DMS 273 (cell line): ENCODE measurements around the gene HOXB7.

Experiments used
- DNase-seq: peaks from one replicate; lab custom pipeline; 2025; ENCODE audit not compliant: unreplicated experiment; lab: John Stamatoyannopoulos, UW

Gene HOXB7

DNA sequence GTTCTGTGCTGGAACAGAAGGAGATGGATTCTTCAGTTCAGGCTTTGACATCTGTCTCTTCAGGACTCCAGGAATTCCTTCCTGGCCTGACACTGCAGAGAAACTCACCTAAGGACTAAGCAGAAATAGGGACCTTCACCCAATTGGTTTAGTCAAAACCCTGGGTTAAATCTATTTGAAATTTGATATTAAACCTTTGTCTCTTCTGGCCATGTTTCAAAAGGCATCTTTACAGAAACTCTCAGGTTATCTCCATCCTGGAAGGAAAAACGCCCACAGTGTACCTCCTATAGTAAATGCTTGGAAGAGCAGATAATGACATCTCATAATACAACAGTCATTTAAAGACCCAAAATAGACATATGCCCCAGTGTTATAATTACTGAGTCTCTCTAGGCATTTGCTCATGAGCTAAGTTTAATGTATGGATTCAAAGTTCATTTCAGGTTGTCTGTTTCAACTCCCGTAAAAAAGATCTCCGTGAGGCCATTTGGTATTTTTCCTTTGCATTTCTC, 27.1 kb downstream of the HOXB7 start:
- no peak for DNase-seq

DNA sequence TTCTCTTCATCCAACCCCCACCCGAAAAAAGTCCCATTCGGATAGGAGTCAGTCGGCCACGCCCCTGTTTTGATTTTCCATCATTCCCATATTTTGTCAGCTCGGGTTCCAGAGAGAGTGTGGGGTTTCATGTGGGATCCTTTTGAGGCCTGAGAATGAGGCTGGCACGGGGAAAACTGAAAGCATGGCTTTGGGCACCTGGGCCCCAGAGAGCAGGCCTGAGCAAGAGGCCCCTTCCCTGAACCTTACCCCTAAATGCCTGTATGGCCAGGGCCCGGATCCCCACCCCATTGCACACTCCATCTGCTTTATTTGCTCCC, 28.1 kb downstream of the HOXB7 start:
- no peak for DNase-seq

- no peak for DNase-seq
Observed at GRCh38 chr17:48579760-48580554, 30.9 kb downstream of the HOXB7 start.

DNA sequence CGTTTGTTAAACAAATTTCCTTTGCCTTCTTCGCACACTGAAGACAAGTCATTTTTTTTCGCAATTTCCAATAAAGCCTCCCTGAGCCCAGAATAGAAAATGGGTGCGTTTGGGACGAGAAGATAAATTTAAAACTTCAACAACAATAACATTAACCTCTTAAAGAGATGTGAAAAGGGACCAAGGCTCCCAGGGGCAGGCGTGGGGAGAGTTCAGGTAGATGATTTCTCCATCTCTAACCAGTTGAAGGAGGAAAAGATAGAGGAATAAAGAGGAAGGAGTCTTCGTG, 31.4 kb downstream of the HOXB7 start:
- no peak for DNase-seq

DNA sequence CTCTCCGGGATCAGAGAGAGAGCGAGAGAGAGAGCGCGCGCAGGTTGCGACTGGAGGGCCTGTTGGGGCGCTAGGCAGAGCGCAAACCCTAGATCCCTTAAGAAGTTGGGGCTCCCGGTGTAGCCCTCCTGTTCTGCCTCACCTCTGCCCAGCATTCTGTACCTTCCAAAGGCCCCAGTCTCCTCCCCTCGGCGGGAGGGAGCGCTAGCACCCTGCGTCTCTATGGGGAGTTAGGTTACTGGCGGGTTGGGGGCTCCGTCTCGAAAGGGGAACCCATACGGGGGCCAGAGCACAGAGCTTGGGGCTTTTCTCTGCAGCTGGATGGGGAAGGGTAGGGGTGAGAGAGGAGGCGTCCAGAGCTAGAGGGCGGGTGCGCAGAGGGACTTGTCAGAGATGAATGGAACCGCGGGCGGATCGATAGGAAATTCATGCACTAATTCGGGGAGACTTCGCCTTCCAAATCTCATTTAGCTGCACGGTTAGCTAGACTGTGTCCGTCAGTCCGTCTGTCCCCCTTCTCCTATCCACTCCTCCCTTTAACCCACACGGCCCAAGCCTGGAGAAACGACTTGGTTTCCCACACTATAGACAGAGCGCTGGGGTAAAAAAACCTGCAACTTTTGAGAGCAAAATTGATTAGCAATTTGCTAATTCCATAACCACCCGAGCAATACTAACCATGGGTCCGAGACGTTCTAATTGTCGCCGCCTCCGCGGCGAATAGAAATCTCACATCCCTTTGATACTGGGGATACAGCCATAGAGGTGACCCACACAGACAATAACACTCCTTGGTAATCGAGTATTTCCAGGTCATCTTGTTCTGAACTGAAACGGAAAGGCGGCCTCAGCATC, 32.0 kb downstream of the HOXB7 start:
- DNase-seq = no peak

DNA sequence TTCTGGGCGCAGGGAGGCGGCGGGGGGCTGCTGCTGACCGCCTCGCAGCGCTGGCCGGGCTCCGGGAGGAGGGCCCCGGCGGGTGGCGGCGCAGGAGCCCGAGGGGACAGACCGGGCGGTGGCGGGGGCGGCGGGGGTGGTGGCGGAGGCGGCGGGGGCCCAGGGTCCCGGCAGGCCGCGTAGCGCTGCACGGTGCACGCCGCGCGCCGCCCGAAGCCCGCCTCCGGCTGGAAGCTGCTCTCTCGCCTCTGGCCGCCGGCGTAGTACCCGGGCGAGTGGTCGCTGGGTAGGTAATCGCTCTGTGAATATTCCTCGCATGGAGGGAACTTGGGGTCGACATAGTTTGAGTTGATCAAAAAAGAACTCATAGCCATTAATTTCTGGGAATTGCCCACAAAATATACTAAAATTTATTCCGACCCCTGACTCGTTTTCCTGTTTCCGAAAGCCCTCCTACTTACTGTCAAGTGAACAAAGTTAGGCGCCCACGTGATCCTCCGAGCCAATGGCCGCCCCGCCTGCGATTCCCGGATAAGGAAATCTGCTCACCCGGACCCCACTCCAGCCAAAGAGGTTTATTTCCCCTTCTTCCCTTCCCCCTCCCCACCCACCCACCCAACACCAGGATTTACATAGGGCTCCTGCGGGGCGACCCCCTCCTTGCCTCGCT, 32.7 kb downstream of the HOXB7 start, which contains the start of gene HOXB4:
Gene HOXB4 (minus strand): TSS at position 405 of the 670 bp plus-strand sequence. CDS start 31 bp downstream, at position 374.
- DNase-seq = no peak

- DNase-seq = no peak
Observed at GRCh38 chr17:48577330-48577945, 33.4 kb downstream of the HOXB7 start.

DNA sequence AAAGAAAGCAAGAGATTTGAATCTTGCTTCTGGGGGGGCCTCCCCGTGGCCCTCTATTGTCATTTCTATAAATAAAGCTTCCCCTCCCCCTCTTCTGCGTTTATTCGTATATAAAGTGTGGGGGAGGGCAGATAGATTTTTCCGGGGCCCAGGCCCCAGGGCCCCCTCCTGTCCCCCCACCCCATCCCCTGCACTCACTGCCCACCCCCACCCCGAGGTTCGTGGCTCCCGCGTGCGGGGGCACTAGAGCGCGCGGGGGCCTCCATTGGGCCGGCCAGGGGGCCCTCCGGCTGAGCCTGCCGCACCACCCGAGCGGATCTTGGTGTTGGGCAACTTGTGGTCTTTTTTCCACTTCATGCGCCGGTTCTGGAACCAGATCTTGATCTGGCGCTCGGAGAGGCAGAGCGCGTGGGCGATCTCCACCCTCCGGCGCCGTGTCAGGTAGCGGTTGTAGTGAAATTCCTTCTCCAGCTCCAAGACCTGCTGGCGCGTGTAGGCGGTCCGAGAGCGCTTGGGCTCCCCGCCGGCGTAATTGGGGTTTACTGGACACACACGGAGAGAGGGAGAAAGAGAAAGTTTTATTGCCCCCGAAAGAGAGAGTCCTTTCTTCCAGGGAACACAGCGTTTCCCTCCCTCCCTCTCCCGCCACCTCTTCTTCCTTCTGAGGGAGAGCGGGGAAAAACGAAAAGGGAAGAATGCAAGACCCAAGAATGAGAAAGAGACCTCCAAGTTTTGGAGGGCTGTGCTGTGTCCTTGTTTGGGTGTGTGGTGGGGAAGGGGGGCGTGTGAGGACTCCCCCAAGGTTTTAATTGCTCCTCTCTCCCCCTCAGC, 34.1 kb downstream of the HOXB7 start:
- no peak for DNase-seq

- DNase-seq = no peak
Observed at GRCh38 chr17:48575673-48576478, 34.9 kb downstream of the HOXB7 start.

GRCh38 chr17:48575066-48575582, 35.7 kb downstream of the HOXB7 start:
- DNase-seq = no peak

GRCh38 chr17:48574505-48575065, 36.2 kb downstream of the HOXB7 start:
- DNase-seq = no peak

DNA sequence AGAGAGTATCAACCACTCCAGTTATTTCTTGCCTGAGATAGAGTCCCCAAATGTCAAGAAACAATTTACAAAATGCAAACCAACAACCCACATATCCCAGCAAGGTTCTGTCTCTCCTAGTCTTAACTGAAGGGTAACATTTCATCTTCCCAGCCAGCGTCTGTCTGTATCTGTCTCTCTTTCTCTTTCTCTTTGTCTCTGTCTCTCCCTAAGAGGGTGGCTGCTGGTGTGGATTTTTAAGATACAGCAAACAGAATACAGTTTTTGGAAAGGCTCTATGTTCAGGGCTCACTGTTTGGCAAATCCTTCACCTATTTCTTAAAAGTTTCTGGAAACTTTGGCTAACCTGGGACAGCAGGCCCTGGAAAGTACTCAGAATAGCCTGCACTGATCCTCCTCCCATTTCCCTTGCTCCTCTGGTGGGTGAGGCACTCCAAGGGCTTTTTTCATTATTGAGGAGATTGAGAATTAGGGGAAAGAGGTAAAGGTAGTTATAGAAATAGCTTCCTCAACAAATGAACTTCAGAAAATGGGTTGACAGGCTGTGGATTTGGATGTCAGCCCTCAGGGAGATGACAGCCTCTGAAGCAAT, 38.9 kb downstream of the HOXB7 start:
- DNase-seq = no peak

- no peak for DNase-seq
Observed at GRCh38 chr17:48571024-48571818, 39.6 kb downstream of the HOXB7 start.

GRCh38 chr17:48570325-48571023, 40.3 kb downstream of the HOXB7 start:
- DNase-seq = no peak

DNA sequence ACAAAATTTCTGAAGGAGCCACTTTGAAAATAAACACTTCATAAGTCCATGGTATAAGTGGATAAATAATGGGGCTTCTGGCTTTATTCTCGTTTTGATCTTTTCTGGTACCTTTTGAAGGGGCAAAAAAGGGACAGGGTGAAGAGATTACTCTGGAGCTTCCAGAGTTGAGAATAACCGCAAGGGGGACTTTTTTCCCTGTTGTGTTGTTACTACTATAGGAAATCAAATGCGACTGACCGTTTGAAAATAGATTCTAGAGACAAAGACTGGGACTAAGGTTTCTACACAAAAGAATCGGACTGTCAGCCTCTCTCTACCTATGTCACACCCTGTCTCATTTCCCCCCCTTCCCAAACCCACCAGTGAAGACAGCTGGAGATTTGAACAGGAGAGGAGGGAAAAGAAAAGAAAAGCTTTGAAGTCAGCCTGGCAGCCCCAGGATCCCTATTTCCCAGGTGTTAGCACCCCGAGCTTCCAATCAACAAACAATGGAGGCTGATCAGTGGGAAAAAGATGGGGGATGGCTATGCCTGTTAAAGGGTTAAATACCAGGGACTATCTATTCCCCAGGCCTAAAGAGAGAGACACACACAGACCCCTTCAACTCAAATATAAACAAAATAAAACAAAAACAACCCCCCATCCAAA, 41.0 kb downstream of the HOXB7 start:
- no peak for DNase-seq

DNA sequence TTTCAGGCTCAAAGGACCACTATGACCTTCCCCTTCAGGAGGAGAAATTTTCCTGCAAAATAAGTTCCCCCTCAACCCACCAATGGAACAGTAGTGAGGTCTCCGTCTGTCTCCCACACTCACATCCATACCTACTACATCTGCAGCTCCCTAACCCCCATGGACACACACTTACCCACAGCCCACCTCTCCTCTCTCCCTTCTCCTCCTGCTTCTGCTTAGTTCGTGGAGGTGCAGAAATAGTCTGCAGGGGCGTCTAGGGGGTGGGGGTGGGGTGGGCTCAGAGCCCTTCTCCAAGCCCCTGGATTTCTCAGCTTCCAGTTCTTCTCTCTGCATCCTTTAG, 41.6 kb downstream of the HOXB7 start:
- DNase-seq = no peak
